HG03520 (cell line): ENCODE data around the gene ADAMTS12.
A peak's percentile ranks its signal among the peaks of the same experiment; 100 is the strongest.

Experiments
- ATAC-seq: cut with Tn5 transposase; IDR thresholded peaks from one replicate; pipeline ENCODE4 v1.9.1; 2021; ENCODE audit warnings: mild to moderate bottlenecking, moderate library complexity; ENCODE audit not compliant: unreplicated experiment

The ADAMTS12 gene, protein sequence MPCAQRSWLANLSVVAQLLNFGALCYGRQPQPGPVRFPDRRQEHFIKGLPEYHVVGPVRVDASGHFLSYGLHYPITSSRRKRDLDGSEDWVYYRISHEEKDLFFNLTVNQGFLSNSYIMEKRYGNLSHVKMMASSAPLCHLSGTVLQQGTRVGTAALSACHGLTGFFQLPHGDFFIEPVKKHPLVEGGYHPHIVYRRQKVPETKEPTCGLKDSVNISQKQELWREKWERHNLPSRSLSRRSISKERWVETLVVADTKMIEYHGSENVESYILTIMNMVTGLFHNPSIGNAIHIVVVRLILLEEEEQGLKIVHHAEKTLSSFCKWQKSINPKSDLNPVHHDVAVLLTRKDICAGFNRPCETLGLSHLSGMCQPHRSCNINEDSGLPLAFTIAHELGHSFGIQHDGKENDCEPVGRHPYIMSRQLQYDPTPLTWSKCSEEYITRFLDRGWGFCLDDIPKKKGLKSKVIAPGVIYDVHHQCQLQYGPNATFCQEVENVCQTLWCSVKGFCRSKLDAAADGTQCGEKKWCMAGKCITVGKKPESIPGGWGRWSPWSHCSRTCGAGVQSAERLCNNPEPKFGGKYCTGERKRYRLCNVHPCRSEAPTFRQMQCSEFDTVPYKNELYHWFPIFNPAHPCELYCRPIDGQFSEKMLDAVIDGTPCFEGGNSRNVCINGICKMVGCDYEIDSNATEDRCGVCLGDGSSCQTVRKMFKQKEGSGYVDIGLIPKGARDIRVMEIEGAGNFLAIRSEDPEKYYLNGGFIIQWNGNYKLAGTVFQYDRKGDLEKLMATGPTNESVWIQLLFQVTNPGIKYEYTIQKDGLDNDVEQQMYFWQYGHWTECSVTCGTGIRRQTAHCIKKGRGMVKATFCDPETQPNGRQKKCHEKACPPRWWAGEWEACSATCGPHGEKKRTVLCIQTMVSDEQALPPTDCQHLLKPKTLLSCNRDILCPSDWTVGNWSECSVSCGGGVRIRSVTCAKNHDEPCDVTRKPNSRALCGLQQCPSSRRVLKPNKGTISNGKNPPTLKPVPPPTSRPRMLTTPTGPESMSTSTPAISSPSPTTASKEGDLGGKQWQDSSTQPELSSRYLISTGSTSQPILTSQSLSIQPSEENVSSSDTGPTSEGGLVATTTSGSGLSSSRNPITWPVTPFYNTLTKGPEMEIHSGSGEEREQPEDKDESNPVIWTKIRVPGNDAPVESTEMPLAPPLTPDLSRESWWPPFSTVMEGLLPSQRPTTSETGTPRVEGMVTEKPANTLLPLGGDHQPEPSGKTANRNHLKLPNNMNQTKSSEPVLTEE (N-terminal part only)

DNA sequence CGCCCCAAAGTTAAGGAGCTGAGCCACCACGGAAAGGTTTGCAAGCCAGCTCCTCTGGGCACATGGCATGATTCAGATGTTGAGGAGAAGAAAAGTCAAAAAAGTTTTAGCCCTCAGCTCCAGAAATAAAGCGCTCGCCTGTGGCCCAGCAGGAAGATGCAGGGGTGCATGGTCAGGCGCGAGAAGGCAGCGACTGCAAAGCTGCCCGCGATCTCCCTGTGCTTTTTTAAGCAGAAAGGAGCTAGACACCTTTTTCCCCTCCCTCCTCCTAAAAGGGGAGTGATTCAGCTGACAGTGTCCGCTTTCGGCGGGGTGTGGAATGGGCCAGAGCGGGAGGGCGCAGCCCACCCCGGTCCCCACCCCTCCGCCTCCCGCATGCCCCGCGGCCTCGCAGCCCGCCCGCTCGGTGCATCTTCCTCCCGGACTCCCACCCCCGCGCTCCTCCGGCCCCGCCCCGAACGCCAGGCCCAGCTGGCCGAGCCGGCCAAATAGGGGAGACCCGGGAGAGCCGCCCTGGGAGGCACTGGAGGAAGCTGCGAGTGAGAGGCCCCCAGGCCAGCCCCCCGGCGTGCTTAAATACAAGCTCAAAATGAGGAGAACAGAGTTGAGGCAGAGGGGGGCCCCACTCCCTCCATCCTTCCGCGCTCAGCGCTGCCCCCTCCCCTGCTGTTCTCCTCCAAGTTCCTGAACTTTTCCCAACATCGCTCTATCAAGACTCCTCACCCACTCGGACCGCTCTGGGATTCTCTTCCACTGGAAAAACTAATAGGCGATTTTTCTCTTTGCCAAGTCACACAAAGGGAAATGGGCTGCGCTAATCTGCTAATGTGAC lies at the start of gene ADAMTS12:
TSS of gene ADAMTS12 (minus strand) at position 203 of the 832 bp plus-strand sequence. CDS start at position 69, 134 bp downstream.
- ATAC-seq, result no peak

GRCh38 chr5:33941090-33941489 lies 49.3 kb upstream of the ADAMTS12 start:
- ATAC-seq, result no peak

DNA sequence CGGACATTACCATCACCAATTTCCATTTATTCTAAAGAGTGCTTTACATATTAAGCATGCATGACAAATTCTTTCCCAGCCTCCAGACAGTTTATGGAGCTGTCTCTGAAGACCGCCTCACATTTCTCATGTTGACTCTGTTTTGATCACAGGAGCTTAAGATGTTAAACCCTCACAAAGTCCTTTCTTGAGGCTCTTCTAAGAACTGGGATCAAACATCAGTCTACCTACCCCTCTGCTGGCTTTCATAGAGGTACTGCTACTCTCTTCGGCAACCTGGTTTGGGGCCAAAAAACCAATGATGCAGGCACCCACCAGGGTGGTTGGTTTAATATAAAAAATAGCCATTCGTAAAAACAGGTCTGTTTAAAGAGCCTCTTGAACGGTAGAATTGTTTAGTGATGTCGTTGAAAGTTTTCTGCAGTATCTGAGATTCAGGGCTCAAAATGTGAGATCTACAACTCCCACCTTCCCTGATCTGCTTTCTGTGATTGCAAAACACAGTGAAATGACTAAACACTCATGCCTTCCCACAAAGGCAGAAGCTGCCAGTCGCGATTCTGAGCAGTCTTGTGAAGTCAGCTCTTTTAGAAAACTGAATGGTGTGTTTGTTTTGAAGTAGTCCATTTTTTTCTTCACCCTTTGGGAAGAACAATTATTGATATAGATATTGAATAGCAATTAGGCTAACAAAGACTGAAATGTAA lies 47.9 kb upstream of the ADAMTS12 start:
- ATAC-seq, result no peak

GRCh38 chr5:33938881-33939280 lies 47.1 kb upstream of the ADAMTS12 start:
- no peak for ATAC-seq

DNA sequence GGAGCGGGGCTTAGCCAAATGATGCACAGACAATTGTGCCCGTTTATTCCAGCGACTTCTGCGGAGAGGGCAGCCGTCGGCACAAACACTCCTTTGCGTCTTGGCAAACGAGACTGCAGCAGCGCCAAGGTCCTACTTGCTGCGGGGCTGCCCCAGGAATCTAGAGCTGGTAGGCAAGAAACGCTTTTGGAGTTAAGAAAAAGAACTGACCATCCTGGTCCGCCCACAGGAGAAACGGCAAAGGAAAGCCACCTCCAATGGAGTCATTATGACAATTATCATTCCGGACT lies 46.7 kb upstream of the ADAMTS12 start:
- no peak for ATAC-seq

- no peak for ATAC-seq
Measured at GRCh38 chr5:33937707-33938506, 46.1 kb upstream of the ADAMTS12 start.

GRCh38 chr5:33937017-33937706 lies 45.4 kb upstream of the ADAMTS12 start:
- no peak for ATAC-seq

DNA sequence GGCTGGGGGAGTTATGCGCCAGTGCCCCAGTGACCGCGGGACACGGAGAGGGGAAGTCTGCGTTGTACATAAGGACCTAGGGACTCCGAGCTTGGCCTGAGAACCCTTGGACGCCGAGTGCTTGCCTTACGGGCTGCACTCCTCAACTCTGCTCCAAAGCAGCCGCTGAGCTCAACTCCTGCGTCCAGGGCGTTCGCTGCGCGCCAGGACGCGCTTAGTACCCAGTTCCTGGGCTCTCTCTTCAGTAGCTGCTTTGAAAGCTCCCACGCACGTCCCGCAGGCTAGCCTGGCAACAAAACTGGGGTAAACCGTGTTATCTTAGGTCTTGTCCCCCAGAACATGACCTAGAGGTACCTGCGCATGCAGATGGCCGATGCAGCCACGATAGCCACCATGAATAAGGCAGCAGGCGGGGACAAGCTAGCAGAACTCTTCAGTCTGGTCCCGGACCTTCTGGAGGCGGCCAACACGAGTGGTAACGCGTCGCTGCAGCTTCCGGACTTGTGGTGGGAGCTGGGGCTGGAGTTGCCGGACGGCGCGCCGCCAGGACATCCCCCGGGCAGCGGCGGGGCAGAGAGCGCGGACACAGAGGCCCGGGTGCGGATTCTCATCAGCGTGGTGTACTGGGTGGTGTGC lies 44.7 kb upstream of the ADAMTS12 start, which contains the start of gene RXFP3:
TSS of gene RXFP3 (plus strand) at position 6 of the 636 bp plus-strand sequence. CDS start at position 361, 355 bp downstream.
- no peak for ATAC-seq

- ATAC-seq, result no peak
Measured at GRCh38 chr5:33936004-33936380, 44.2 kb upstream of the ADAMTS12 start.

GRCh38 chr5:33934176-33934575 lies 42.4 kb upstream of the ADAMTS12 start:
- ATAC-seq, result peak; percentile 15

GRCh38 chr5:33933723-33934169 lies 42.0 kb upstream of the ADAMTS12 start:
- peak; percentile 78 for ATAC-seq

GRCh38 chr5:33931136-33931535 lies 39.3 kb upstream of the ADAMTS12 start:
- ATAC-seq, result no peak

- ATAC-seq, result no peak
Measured at GRCh38 chr5:33929925-33930690, 38.3 kb upstream of the ADAMTS12 start.

- no peak for ATAC-seq
Measured at GRCh38 chr5:33928283-33928682, 36.5 kb upstream of the ADAMTS12 start.

- ATAC-seq, result no peak
Measured at GRCh38 chr5:33927685-33928084, 35.9 kb upstream of the ADAMTS12 start.

- ATAC-seq, result no peak
Measured at GRCh38 chr5:33925278-33925677, 33.5 kb upstream of the ADAMTS12 start.

DNA sequence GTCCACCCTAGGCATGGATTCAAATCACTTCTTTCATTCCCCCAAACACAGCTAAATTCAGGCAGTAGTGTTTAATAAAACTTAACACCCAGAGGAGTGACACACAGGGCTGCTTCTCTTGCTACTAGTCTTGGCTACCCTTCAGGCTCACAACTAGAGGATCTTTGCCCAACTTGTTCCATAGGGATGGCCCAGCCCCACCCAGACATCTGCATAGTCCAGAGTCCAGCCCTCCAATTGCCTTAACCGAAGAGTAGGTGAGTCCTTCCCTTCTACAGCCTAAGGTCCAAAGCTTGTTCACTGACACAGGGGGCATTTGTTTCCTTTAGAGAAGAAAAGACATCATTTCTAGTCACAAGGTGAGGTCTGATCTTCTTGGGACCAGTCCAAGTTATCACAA lies 29.2 kb upstream of the ADAMTS12 start:
- no peak for ATAC-seq
